ENCODE data around the gene KIAA1328.

KIAA1328 gene

DNA sequence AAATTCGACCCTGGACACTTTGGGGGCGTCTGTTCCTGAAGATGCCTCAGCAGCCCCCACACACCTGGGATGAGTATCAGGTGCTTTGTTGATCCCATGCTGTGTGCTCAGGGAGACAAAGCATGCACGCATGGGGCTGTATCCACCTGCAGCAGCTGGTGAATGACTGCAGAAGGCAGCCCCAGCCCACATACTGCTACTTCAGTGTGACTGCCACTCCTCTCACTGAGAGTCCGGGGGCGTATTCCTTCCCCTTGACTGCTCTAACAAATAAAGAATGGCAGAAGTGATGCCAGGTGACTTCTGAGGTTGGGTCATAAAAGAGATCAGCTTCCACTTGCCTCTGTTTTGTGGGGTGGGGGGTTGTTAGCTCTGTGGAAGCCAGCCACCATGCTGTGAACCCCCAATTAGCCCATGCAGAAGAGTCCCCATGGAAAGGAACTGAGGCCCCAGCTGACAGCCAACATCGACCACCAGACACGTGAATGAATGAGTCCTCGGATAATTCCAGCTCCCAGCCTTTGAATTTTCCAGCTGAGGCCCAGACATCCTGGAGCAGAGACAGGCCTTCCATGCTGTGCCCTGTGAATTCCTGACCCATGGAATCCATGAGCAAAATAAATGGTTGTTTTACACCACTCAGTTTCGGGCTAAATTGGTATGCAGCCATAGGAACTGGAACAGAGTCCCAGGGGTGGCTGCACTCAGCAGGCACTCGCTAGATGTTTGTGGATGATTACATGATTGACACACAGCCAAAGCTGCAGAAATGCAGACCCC lies 447.4 kb downstream of the KIAA1328 start:
- TF ChIP-seq, protein P1, sequence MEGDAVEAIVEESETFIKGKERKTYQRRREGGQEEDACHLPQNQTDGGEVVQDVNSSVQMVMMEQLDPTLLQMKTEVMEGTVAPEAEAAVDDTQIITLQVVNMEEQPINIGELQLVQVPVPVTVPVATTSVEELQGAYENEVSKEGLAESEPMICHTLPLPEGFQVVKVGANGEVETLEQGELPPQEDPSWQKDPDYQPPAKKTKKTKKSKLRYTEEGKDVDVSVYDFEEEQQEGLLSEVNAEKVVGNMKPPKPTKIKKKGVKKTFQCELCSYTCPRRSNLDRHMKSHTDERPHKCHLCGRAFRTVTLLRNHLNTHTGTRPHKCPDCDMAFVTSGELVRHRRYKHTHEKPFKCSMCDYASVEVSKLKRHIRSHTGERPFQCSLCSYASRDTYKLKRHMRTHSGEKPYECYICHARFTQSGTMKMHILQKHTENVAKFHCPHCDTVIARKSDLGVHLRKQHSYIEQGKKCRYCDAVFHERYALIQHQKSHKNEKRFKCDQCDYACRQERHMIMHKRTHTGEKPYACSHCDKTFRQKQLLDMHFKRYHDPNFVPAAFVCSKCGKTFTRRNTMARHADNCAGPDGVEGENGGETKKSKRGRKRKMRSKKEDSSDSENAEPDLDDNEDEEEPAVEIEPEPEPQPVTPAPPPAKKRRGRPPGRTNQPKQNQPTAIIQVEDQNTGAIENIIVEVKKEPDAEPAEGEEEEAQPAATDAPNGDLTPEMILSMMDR (IDR thresholded peaks at IDR 0.05; ENCODE audit: control extremely low read depth, extremely low read depth, low read depth, missing control alignments) = no peak
- ChIA-PET POLR2A (interaction anchor here (0.6 kb wide), 1 partner anchor 479 kb away, joined by 4 read pairs; no protein-coding TSS in a partner anchor), CTCF (no interaction called here)
- no peak for DNase-seq (ENCODE audit: extremely low spot score)

DNA sequence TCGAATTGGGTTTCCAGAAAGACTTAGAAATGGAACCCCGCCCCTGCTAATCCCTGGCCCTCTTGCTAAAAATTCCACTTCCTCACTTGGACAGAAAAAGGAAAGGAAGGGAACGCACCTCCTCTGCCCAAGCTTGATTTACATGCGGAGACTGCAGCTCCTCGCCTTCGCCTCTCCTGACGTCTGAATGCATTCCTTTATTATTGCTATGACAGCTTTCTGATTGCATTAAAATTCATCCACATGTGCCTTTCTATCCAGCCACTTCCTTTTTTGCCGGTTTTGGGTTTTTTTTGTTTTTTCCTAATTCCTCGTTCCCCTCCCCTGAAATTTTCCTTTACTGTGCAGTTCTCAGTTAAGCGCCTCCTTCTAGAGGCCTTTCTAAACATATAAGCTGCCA lies 448.9 kb downstream of the KIAA1328 start:
- TF ChIP-seq, protein P1 (IDR thresholded peaks at IDR 0.05; ENCODE audit: control extremely low read depth, extremely low read depth, low read depth, missing control alignments) = no peak
- CTCF ChIA-PET = no interaction called here

More for the DNA sequence above, 448.9 kb downstream of the KIAA1328 start:
- no peak for DNase-seq (ENCODE audit: extremely low spot score)
- POLR2A ChIA-PET = no interaction called here

All from GM10248 (cell line).